Pancreas (tissue), 10 donors: ENCODE results near the gene S100Z. TPM values are rescaled to one million over a fixed set of nuclear protein-coding genes. Genes with fewer than 3 reads are reported as not detected.
"Not testable (repeated sequence)": the region's sequence is repeated elsewhere in the genome, so short reads cannot be mapped to it uniquely, and the experiment has no call there.

Experiments used
- ATAC-seq, 4 donors: fragments of 200-7000 bp; cut with Tn5 transposase; one replicate each; pipeline versions ENCODE4 v1.8.0 to v1.9.1; 2020; ENCODE audit warnings: mild to moderate bottlenecking in 4 of 4, moderate library complexity in 4 of 4
- DNase-seq, 6 donors: peaks; one replicate each; pipeline ENCODE4 v3.0.0-alpha.2; 2020
- FAIRE-seq: peaks from 2 replicates; lab custom pipeline; 2012; peaks lifted over from hg19 to GRCh38; lab: Jason Lieb, UNC
- H3K27ac ChIP-seq, 4 donors: fragments of 200-600 bp; sonication (generic); 1 replicate in 3 of 4; 2 replicates in 1 of 4; pipeline versions ENCODE4 v1.5.0 to v1.8.0; 2020
- H3K27me3 ChIP-seq, 4 donors: fragments of 200-600 bp; one replicate each; pipeline ENCODE4 v1.8.0; 2021
- H3K36me3 ChIP-seq, 3 donors: fragments of 200-600 bp; sonication (generic) in 1 of 3; one replicate each; pipeline versions ENCODE4 v1.5.0 to v1.8.0; 2020 to 2021
- H3K4me1 ChIP-seq, 3 donors: fragments of 200-600 bp; one replicate each; pipeline ENCODE4 v1.8.0; 2021
- H3K4me3 ChIP-seq, 4 donors: fragments of 200-600 bp; sonication (generic) in 2 of 4; one replicate each; pipeline versions ENCODE4 v1.5.0 to v1.8.0; 2020 to 2021
- H3K9me3 ChIP-seq, 4 donors: fragments of 200-600 bp; one replicate each; pipeline ENCODE4 v1.8.0; 2021
- WGBS, 2 donors: extraction: QIAGEN DNeasy Blood & Tissue Kit; methylation state at CpG; one replicate each; pipeline ENCODE4 v1.1.7; 2013; 5-methylcytosine and 5-hydroxymethylcytosine counted together
- intact Hi-C, 3 donors: fragments of 100-400 bp; cut with DNase I; formaldehyde crosslinking; loops; one replicate each; pipeline versions ENCODE4 v1.11.1 to v1.14.2; 2022
- polyA plus RNA-seq, 2 donors: library from polyadenylated mRNA; stranded (reverse); fragments of 200-250 nt; gene quantifications; one replicate each; pipeline ENCODE4 v1.2.3, GENCODE V29; 2013
- total RNA-seq, 6 donors: library from RNA; stranded (reverse); fragmentation: NEBNext Ultra II Directional in 4 of 6; extraction: Animal tissue kit (Norgen Biotek cat#: 25700) in 4 of 6; gene quantifications; one replicate each; pipeline versions ENCODE4 v1.2.1 to v1.2.4, GENCODE V29; 2021 to 2023
- TF ChIP-seq, protein P1 (sequence below), 4 donors: fragments of 200-600 bp; sonication (generic) in 3 of 4; IDR thresholded peaks; one replicate each; pipeline versions ENCODE4 v1.5.0 to v1.8.0; 2021; ENCODE audit warnings: antibody characterized with exemption in 4 of 4
- donor health status: healthy with polysubstance abuse.
- donor health status: DM: no; HTN: no; CAD: no; lungs with moderate emphysema.
- donor health status: DM: no; HTN: no; CAD: no.
- donor health status: control.
- donor health status: control.
- donor health status: Bipolar disorder and iron deficiency.
- donor health status: DM: yes; HTN: yes; CAD: no.
- donor health status: DM: no; HTN: no; CAD: no.
- donor health status: DM: no; HTN: no; CAD: no.
- donor health status: DM: yes; HTN: yes; CAD: no.

Gene S100Z
- total and polyA plus RNA-seq, 8 donors: 0.16 to 1.2 (median 0.41) TPM; not detected in 3

DNA sequence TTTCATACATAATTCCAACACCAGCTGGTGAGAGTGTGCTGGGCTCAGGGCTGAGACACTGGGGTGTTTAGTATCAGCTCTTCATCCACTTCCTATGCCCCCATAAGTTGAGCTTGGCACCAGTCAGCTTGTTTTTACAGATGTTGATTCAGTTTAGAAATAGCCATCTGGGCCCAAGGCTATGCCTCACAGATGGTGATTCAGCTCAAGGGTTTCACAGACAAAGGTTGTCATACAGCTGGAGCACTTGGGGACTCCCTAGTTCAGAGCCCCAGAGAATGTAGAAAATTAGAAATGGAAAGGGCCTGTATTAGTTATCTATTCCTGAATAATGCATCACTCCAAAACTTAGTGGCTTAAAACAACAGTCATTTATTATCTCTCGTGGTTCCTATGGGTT lies 92.8 kb downstream of the S100Z start:
- Histone ChIP-seq H3K27me3 (peaks cover 0 to 3% (median 0%) of the 10 kb centered on the region in 4 donors), H3K36me3 (no peaks in the 10 kb centered on the region), H3K4me1 (no peaks in the 10 kb centered on the region), H3K27ac (no peak overlapping the region), H3K9me3 (no peaks in the 10 kb centered on the region), H3K4me3 (no peak overlapping the region)
- ATAC-seq: no peak
- TF ChIP-seq, protein P1, sequence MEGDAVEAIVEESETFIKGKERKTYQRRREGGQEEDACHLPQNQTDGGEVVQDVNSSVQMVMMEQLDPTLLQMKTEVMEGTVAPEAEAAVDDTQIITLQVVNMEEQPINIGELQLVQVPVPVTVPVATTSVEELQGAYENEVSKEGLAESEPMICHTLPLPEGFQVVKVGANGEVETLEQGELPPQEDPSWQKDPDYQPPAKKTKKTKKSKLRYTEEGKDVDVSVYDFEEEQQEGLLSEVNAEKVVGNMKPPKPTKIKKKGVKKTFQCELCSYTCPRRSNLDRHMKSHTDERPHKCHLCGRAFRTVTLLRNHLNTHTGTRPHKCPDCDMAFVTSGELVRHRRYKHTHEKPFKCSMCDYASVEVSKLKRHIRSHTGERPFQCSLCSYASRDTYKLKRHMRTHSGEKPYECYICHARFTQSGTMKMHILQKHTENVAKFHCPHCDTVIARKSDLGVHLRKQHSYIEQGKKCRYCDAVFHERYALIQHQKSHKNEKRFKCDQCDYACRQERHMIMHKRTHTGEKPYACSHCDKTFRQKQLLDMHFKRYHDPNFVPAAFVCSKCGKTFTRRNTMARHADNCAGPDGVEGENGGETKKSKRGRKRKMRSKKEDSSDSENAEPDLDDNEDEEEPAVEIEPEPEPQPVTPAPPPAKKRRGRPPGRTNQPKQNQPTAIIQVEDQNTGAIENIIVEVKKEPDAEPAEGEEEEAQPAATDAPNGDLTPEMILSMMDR (IDR thresholded peaks at IDR 0.05): no peak
- no peak for FAIRE-seq
- intact Hi-C loops: no loop called here
- no peak for DNase-seq
- 90 to 93% methylated on average over 1 of the region's 1 CpG for WGBS, 2 donors

GRCh38 chr5:76943006-76943405 lies 93.2 kb downstream of the S100Z start:
- Histone ChIP-seq H3K27ac (no peak overlapping the region), H3K4me3 (no peak overlapping the region), H3K27me3 (peaks cover 0 to 4% (median 0%) of the 10 kb centered on the region in 4 donors), H3K4me1 (no peaks in the 10 kb centered on the region), H3K36me3 (no peaks in the 10 kb centered on the region), H3K9me3 (no peaks in the 10 kb centered on the region)
- TF ChIP-seq, protein P1 (IDR thresholded peaks at IDR 0.05): no peak
- ATAC-seq (no peak), DNase-seq (no peak), FAIRE-seq (no peak)
- intact Hi-C loops: no loop called here
- WGBS, 2 donors: 69 to 76% methylated on average over 3 of the region's 3 CpGs

DNA sequence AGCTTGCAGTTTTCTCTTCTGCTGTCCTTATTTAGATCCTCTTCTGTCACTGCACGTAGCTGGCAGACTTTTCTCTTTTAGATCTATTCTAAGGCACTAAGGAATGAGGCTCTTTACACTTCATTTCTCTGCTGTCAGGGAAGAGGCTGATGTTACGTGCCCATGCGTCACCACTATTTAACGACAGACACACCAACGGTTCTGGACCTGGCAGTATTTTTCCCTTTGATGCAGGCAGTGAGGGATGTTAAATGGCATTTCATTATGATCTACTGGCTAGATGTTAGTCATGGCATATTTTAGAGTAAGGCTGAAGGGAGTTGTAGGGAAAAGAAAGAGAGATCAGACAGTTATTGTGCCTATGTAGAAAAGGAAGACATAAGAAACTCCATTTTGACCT lies 94.8 kb downstream of the S100Z start:
- 57 to 63% methylated on average over 5 of the region's 5 CpGs for WGBS, 2 donors

DNA sequence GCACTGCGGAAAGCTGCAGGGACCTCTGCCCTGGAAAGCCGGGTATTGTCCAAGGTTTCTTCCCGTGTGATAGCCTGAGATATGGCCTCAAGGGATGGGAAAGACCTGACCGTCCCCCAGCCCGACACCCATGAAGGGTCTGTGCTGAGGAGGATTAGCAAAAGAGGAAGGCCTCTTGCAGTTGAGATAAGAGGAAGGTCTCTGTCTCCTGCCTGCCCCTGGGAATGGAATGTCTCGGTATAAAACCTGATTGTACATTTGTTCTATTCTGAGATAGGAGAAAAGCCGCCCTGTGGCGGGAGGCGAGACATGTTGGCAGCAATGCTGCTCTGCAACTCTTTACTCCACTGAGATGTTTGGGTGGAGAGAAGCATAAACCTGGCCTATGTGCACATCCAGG lies 95.4 kb downstream of the S100Z start:
- 48 to 50% methylated on average over 9 of the region's 9 CpGs for WGBS, 2 donors
- H3K4me3 ChIP-seq, DNase-seq, H3K27me3 ChIP-seq, FAIRE-seq, H3K9me3 ChIP-seq, intact Hi-C loops, ATAC-seq, H3K27ac ChIP-seq, H3K4me1 ChIP-seq, H3K36me3 ChIP-seq: not testable (repeated sequence)

More for the DNA sequence above, 94.8 kb downstream of the S100Z start:
- no peaks in the 10 kb centered on the region for H3K9me3 ChIP-seq
- H3K27me3 ChIP-seq: peaks cover 0 to 4% (median 0%) of the 10 kb centered on the region in 4 donors
- H3K36me3 ChIP-seq: no peaks in the 10 kb centered on the region
- no peak overlapping the region for H3K4me3 ChIP-seq
- FAIRE-seq: no peak
- intact Hi-C loops: no loop called here
- no peak for ATAC-seq
- H3K27ac ChIP-seq: no peak overlapping the region
- H3K4me1 ChIP-seq: no peaks in the 10 kb centered on the region
- no peak for DNase-seq
- TF ChIP-seq, protein P1 (IDR thresholded peaks at IDR 0.05): no peak

GRCh38 chr5:76946090-76946489 lies 96.3 kb downstream of the S100Z start:
- H3K27me3 ChIP-seq: peaks cover 0 to 4% (median 0%) of the 10 kb centered on the region in 4 donors
- no peak for DNase-seq
- FAIRE-seq: no peak
- no peaks in the 10 kb centered on the region for H3K4me1 ChIP-seq
- no peak overlapping the region for H3K27ac ChIP-seq
- H3K9me3 ChIP-seq: no peaks in the 10 kb centered on the region
- no peaks in the 10 kb centered on the region for H3K36me3 ChIP-seq
- WGBS, 2 donors: 85 to 93% methylated on average over 2 of the region's 2 CpGs
- ATAC-seq: no peak
- intact Hi-C loops: no loop called here
- TF ChIP-seq, protein P1 (IDR thresholded peaks at IDR 0.05): no peak
- no peak overlapping the region for H3K4me3 ChIP-seq
